ENCODE results near the gene TSPAN9.
A peak's percentile ranks its signal among the peaks of the same experiment; 100 is the strongest.

The TSPAN9 gene

GRCh38 chr12:3277306-3277943 lies 200.2 kb downstream of the TSPAN9 start:
- no peak for DNase-seq
- Mint-ChIP-seq H3K4me1 (peaks cover 72% of the 10 kb centered on the region), H3K27ac (peak overlapping the region; percentile 42), H3K27me3 (ENCODE audit: low read depth, poor library complexity) (peaks cover 3% of the 10 kb centered on the region), H3K9me3 (no peaks in the 10 kb centered on the region), H3K4me3 (no peak overlapping the region), H3K36me3 (ENCODE audit: low read depth) (no peaks in the 10 kb centered on the region)
- TF ChIP-seq CTCF (IDR thresholded peaks at IDR 0.05), result no peak

GRCh38 chr12:3278681-3279414 lies 201.7 kb downstream of the TSPAN9 start:
- no peak for DNase-seq
- no peaks in the 10 kb centered on the region for H3K9me3 Mint-ChIP-seq
- peaks cover 3% of the 10 kb centered on the region for H3K27me3 Mint-ChIP-seq (ENCODE audit: low read depth, poor library complexity)
- peaks cover 70% of the 10 kb centered on the region for H3K4me1 Mint-ChIP-seq
- peaks cover 4% of the 10 kb centered on the region for H3K36me3 Mint-ChIP-seq (ENCODE audit: low read depth)
- no peak overlapping the region for H3K4me3 Mint-ChIP-seq
- no peak for TF ChIP-seq CTCF (IDR thresholded peaks at IDR 0.05)
- H3K27ac Mint-ChIP-seq, result peak overlapping the region; percentile 23

DNA sequence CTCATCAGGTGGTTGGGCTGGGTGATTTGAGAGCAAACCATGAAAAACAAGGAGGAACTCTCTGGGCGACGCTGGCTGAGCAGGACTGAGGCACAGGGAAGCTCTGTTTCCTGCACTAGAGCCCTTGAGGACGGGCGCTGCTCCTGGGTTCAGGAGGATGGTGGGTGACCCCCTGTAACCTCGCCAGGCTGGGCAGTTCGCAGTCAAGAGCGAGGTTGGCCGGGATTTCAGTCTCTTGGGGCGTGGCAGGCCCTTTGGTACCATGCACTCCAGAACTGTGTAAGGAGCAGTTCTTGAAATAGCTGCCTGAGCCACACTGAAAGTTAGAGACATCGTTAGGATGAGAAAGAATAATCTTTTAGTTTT lies 202.2 kb downstream of the TSPAN9 start:
- Mint-ChIP-seq H3K27ac (peak overlapping the region; percentile 23), H3K9me3 (no peaks in the 10 kb centered on the region), H3K4me3 (no peak overlapping the region), H3K27me3 (ENCODE audit: low read depth, poor library complexity) (peaks cover 3% of the 10 kb centered on the region), H3K36me3 (ENCODE audit: low read depth) (peaks cover 4% of the 10 kb centered on the region), H3K4me1 (peaks cover 70% of the 10 kb centered on the region)
- TF ChIP-seq CTCF (IDR thresholded peaks at IDR 0.05), result no peak
- no peak for DNase-seq

- TF ChIP-seq CTCF (IDR thresholded peaks at IDR 0.05), result no peak
- Mint-ChIP-seq H3K9me3 (no peaks in the 10 kb centered on the region), H3K4me1 (peaks cover 70% of the 10 kb centered on the region), H3K4me3 (no peak overlapping the region), H3K36me3 (ENCODE audit: low read depth) (peaks cover 4% of the 10 kb centered on the region), H3K27ac (no peak overlapping the region), H3K27me3 (ENCODE audit: low read depth, poor library complexity) (peaks cover 3% of the 10 kb centered on the region)
- DNase-seq, result no peak
These were observed 202.7 kb downstream of the TSPAN9 start for GRCh38 chr12:3279832-3280231.

- no peak for DNase-seq
- H3K9me3 Mint-ChIP-seq, result no peaks in the 10 kb centered on the region
- peaks cover 66% of the 10 kb centered on the region for H3K4me1 Mint-ChIP-seq
- H3K27ac Mint-ChIP-seq, result no peak overlapping the region
- no peak for TF ChIP-seq CTCF (IDR thresholded peaks at IDR 0.05)
- peaks cover 3% of the 10 kb centered on the region for H3K27me3 Mint-ChIP-seq (ENCODE audit: low read depth, poor library complexity)
- no peak overlapping the region for H3K4me3 Mint-ChIP-seq
- peaks cover 4% of the 10 kb centered on the region for H3K36me3 Mint-ChIP-seq (ENCODE audit: low read depth)
These were observed 203.8 kb downstream of the TSPAN9 start for GRCh38 chr12:3280967-3281366.
